Stimulated activated CD4-positive, alpha-beta T cell treated with anti-CD3 and anti-CD28 coated beads, Interleukin-12 subunit alpha, Interleukin-12 subunit beta, amount 100 ng/mL, for 4 hours (primary cell): ENCODE measurements around the gene PELI2.

Source experiments
- DNase-seq: peaks from one replicate; pipeline ENCODE4 v3.0.0-alpha.2; 2020

The PELI2 gene

GRCh38 chr14:56120091-56120691, 2.0 kb downstream of the PELI2 start:
- DNase-seq: no peak

- no peak for DNase-seq
These were observed 3.6 kb downstream of the PELI2 start for GRCh38 chr14:56121816-56122215.

GRCh38 chr14:56122301-56122700, 4.1 kb downstream of the PELI2 start:
- no peak for DNase-seq

GRCh38 chr14:56124327-56124726, 6.1 kb downstream of the PELI2 start:
- DNase-seq: no peak

GRCh38 chr14:56125772-56126636, 7.8 kb downstream of the PELI2 start:
- no peak for DNase-seq

- DNase-seq: no peak
These were observed 8.4 kb downstream of the PELI2 start for GRCh38 chr14:56126637-56126913.

- no peak for DNase-seq
These were observed 8.9 kb downstream of the PELI2 start for GRCh38 chr14:56127156-56127555.

GRCh38 chr14:56129092-56129491, 10.9 kb downstream of the PELI2 start:
- DNase-seq: no peak

- no peak for DNase-seq
These were observed 11.7 kb downstream of the PELI2 start for GRCh38 chr14:56129933-56130332.

GRCh38 chr14:56131004-56131864, 13.0 kb downstream of the PELI2 start:
- no peak for DNase-seq

- no peak for DNase-seq
These were observed 13.9 kb downstream of the PELI2 start for GRCh38 chr14:56131865-56132833.

GRCh38 chr14:56133547-56133946, 15.3 kb downstream of the PELI2 start:
- DNase-seq: no peak

GRCh38 chr14:56135001-56135400, 16.8 kb downstream of the PELI2 start:
- DNase-seq: no peak

- DNase-seq: no peak
These were observed 17.5 kb downstream of the PELI2 start for GRCh38 chr14:56135668-56136067.

- no peak for DNase-seq
These were observed 18.6 kb downstream of the PELI2 start for GRCh38 chr14:56136571-56137452.

GRCh38 chr14:56137453-56137807, 19.2 kb downstream of the PELI2 start:
- no peak for DNase-seq

GRCh38 chr14:56137849-56138248, 19.6 kb downstream of the PELI2 start:
- no peak for DNase-seq

- DNase-seq: no peak
These were observed 20.7 kb downstream of the PELI2 start for GRCh38 chr14:56138928-56139327.

- no peak for DNase-seq
These were observed 24.1 kb downstream of the PELI2 start for GRCh38 chr14:56142314-56142713.

GRCh38 chr14:56143025-56143424, 24.8 kb downstream of the PELI2 start:
- DNase-seq: no peak

- no peak for DNase-seq
These were observed 26.0 kb downstream of the PELI2 start for GRCh38 chr14:56144176-56144575.
